Mononuclear cell (primary cell): ENCODE data around the gene CTSW. TPM values are rescaled to one million over a fixed set of nuclear protein-coding genes. Genes with fewer than 3 reads are reported as not detected.

Experiments used
- H3K27me3 ChIP-seq: 2 replicates; pipeline ENCODE4 v1.6.0; 2011; ENCODE audit warnings: low read length, control low read depth; ENCODE audit not compliant: insufficient read depth
- H3K4me1 ChIP-seq: 2 replicates; pipeline ENCODE4 v1.5.1; 2011; ENCODE audit warnings: mild to moderate bottlenecking, low read length, control low read depth; ENCODE audit not compliant: insufficient read depth
- H3K4me3 ChIP-seq: 2 replicates; pipeline ENCODE4 v1.5.1; 2011; ENCODE audit warnings: mild to moderate bottlenecking, low read length, moderate library complexity
- H3K9me3 ChIP-seq: 2 replicates; pipeline ENCODE4 v1.5.1; 2011; ENCODE audit warnings: low read depth, mild to moderate bottlenecking, control low read depth, low read length
- total RNA-seq: library from RNA; depleted of rRNA; stranded (reverse); fragments of >200 nt; gene quantifications from one replicate; pipeline ENCODE4 v1.2.3, GENCODE V29; 2012

The CTSW gene
- total RNA-seq, 1 donor = 130 TPM

DNA sequence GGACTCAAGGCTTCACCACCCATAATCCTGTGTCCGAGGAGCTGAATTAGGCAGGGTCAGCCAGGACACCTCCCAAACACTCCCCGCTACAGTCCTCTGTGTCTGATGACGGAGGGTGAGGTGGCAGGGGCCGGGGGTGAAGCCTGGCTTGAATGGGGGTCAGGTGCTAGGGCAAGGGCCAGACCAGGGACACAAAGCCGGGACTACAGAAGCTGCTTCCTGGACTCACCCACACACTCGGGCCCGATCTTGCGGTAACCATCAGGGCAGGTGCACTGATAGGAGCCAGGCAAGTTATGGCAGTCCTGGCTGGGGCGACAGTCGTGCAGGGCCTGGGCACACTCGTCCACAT, 9.4 kb upstream of the CTSW start:
- Histone ChIP-seq H3K4me1 (peaks cover 31% of the 10 kb centered on the region), H3K27me3 (no peaks in the 10 kb centered on the region), H3K9me3 (no peaks in the 10 kb centered on the region), H3K4me3 (no peak overlapping the region)

DNA sequence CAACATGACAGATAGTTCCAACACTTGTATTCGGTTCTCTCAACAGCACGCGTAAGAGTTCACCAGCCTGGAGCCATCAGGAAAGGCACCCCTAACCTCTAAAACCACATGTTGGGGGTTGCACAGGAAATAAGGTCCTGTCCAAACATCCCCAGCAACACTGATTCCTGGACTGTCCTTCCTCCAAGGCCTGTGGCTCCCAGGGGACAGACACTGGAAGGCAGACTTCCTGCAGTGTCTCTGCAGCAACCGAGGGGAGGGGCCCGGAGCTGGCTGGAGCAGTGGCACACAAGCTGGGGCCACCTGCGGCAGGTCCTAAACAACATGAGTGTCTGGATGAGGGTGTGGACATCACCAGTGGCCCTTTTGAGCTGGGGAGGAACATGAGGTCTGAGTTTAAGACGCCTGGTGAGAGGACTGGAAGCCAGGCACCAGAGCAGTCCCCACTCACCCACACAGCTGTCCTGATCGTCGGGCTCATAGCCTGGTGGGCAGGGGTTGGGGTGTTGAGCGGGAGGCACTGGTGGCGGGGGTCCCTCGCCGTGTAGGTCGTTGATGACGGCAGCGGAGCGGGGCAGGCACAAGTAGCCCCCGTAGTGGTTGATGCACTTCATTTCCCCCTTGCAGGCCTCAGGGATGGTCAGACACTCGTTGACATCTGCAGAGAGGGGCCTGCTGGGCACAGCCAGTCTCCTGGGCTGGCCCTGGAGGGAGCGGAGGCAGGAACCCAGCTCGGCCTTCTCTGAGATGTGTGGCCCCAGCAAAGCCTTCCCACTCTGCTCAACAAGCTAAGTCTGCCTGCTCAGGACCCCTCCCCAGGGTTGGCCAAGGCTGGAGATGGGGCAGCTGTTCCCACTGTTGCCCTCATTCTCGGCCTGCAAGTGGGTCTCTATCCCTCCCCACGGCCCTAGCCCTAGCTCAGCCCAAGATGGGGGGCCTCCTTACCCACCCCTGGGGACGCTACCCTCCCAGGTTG, 8.6 kb upstream of the CTSW start:
- peaks cover 31% of the 10 kb centered on the region for H3K4me1 ChIP-seq
- H3K27me3 ChIP-seq = no peaks in the 10 kb centered on the region
- no peak overlapping the region for H3K4me3 ChIP-seq
- H3K9me3 ChIP-seq = no peaks in the 10 kb centered on the region

DNA sequence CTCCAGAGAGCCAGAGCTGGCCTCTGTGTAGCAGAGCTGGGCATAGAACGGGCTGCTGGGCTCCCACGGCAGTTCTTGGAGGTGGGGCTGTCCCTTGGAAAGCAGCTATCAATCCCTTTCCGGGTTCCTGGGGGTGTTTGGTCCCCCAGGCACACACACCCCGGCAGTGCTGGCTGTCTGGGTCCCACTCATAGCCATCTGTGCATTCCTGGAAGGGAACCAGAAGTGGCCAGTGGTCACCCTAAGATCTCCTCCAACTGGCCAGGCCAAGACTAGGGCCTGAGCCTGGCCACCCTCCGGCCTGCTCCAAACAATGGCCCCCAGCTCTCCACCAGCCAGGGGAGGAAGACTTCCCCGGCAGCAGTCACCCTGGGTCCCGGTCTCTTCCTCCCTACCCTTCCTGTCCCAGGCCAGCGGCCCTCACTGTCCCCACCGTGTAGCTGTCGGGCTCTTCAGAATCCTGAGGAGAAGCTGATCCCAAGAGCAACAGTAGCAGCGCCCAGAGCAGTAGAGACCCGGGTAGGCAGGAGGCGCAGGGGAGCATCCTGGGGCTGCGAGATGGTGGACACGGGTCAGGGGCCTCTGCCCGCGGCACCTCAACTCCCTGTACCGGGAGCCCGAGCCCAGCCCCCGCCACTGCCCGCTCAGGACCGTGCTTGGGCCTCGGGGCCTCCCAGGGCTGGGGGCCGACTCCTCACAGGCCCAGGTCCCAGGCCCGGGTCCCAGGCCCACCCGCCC, 7.7 kb upstream of the CTSW start:
- Histone ChIP-seq H3K9me3 (no peaks in the 10 kb centered on the region), H3K4me1 (peaks cover 31% of the 10 kb centered on the region), H3K4me3 (no peak overlapping the region), H3K27me3 (no peaks in the 10 kb centered on the region)

DNA sequence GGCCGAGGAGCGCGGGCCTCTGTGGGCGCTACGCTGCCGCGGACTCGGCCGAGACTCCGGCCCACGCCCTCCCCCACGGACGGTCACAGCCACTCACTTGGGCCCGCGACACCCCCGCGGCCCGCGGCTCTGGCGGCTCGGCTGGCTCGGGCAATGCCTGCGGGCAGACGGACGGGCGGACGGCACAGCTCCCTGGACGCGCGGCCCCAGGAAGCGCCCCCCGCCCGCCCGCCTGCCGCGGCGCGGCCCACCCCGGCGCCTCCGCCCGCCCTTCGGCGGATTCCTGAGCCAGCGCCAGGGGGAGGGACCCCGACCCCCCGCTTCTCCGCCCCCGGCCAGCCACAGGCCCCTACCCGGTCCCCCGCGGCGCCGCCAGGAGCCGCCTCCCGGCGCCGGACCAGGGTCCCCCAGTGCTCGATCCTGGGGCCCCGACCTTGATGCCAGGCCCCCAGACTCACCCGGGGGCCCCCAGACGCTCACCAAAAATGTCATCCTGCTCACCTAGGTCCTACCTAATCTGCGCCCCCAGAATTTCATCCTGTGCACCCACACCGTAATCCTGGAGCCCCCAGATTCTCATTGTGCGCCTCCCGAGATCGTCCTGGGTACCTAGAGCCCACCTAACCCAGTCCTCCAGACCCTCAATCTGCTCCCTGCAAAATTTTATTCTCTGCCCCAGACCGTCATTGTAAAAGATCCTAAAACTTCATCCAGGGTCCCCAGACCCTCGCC, 6.9 kb upstream of the CTSW start, which contains the start of gene EFEMP2:
Gene EFEMP2, minus strand, starts transcription at position 215 of the 732 bp plus-strand sequence. CDS start 446 bp downstream, outside the sequence.
- no peaks in the 10 kb centered on the region for H3K9me3 ChIP-seq
- peaks cover 31% of the 10 kb centered on the region for H3K4me1 ChIP-seq
- peak within 1 kb of the TSS; percentile 51 for H3K4me3 ChIP-seq
- H3K27me3 ChIP-seq = no peaks in the 10 kb centered on the region

- Histone ChIP-seq H3K9me3 (no peaks in the 10 kb centered on the region), H3K4me1 (peaks cover 31% of the 10 kb centered on the region), H3K4me3 (peak overlapping the region; percentile 51), H3K27me3 (no peaks in the 10 kb centered on the region)
These were observed 6.1 kb upstream of the CTSW start for GRCh38 chr11:65873318-65874156.

GRCh38 chr11:65880027-65880426, 390 bp downstream of the CTSW start:
- Histone ChIP-seq H3K4me1 (peaks cover 30% of the 10 kb centered on the region), H3K27me3 (no peaks in the 10 kb centered on the region), H3K4me3 (peak overlapping the region; percentile 18), H3K9me3 (no peaks in the 10 kb centered on the region)

DNA sequence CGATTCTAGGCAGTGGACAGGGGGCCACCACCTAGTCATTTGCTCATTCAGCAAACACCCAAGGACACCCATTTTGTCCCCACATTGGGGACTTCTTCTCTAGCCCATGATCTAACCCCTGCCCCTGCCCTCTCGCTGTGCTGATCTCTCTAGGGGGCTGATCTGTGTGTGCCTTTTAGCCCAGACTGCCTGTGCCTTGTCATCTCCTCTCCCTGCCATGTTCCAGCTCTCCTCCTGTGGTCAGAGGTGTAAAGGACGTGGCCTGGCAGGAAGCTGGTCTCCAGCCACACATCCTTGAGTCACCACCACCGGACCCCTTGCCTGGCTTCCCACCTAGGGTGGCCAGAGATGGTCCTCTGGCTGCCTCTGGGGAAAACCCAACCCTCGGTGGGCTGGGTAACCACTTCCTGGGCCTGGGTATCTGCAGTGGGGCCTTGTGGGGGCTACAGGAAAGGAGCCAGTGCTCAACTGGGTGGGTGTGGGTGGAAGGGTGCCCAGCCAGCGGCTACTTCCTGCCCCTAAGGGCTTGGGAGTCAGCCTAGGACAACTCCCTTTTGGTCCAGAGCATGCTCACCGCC, 1.3 kb downstream of the CTSW start:
- peaks cover 30% of the 10 kb centered on the region for H3K4me1 ChIP-seq
- no peaks in the 10 kb centered on the region for H3K9me3 ChIP-seq
- H3K4me3 ChIP-seq = no peak overlapping the region
- H3K27me3 ChIP-seq = no peaks in the 10 kb centered on the region

GRCh38 chr11:65882120-65883057, 2.8 kb downstream of the CTSW start:
- Histone ChIP-seq H3K9me3 (no peaks in the 10 kb centered on the region), H3K27me3 (no peaks in the 10 kb centered on the region), H3K4me3 (no peak overlapping the region), H3K4me1 (peaks cover 39% of the 10 kb centered on the region)

DNA sequence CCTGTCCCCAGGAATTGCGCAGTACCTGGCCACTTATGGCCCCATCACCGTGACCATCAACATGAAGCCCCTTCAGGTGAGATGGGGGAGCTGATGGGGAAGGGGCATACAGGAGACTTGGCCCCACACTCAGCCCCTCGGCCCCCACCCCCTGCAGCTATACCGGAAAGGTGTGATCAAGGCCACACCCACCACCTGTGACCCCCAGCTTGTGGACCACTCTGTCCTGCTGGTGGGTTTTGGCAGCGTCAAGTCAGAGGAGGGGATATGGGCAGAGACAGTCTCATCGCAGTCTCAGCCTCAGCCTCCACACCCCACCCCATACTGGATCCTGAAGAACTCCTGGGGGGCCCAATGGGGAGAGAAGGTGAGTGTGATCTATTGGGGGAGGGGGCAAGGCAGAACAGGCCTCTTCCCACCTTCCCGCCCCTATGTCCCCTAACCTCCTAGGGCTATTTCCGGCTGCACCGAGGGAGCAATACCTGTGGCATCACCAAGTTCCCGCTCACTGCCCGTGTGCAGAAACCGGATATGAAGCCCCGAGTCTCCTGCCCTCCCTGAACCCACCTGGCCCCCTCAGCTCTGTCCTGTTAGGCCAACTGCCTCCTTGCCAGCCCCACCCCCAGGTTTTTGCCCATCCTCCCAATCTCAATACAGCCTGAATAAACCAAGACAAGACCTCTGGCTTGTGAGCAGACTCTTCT, 3.6 kb downstream of the CTSW start:
- Histone ChIP-seq H3K9me3 (no peaks in the 10 kb centered on the region), H3K27me3 (no peaks in the 10 kb centered on the region), H3K4me3 (no peak overlapping the region), H3K4me1 (peaks cover 45% of the 10 kb centered on the region)

DNA sequence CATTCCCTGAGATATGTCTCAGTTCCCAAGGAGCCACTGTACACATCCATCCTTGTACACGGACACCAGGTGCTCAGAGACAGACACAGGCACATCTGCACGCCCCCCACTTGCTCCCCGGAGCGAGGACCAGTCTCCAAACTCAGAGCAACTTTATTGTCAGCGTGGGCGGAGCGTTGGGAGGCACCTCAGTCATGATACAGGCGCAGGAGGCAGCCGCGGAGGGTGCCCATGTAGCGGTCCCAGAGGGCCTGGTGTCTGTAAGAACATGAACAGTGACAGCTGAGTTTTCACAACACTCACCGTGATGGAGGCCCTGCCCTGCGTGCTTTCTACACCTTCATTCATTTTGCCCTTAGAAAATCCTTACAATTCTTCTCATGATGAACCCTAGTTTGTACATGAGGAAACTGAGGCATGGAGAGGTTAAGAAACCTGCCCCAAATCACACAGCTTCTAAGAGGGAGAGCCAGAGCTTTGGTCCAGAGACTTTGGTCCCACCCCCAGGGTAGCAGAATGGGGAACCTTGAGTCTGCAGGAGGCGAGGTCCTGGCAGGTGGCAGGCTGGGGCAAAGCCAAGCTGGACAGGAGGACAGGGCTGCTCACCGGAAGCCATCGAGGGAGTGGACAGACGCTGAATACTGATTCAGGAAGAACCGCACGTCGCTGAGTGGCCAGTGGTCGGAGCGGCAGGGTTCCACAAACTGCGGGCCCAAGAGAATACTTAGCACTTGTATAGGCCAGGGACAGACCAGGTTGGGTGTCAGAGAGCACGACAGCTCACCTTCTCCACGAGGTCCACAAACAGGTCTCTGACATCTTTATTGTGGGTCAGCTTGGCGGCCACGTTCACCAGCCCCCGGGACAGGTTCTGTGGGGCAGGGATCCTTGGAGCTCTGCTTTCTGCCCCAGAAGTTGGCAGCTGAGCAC, 4.4 kb downstream of the CTSW start:
- no peak overlapping the region for H3K4me3 ChIP-seq
- H3K27me3 ChIP-seq = no peaks in the 10 kb centered on the region
- H3K9me3 ChIP-seq = no peaks in the 10 kb centered on the region
- peaks cover 47% of the 10 kb centered on the region for H3K4me1 ChIP-seq

- Histone ChIP-seq H3K4me1 (peaks cover 47% of the 10 kb centered on the region), H3K27me3 (no peaks in the 10 kb centered on the region), H3K9me3 (no peaks in the 10 kb centered on the region), H3K4me3 (no peak overlapping the region)
These were observed 5.1 kb downstream of the CTSW start for GRCh38 chr11:65884716-65885092.

DNA sequence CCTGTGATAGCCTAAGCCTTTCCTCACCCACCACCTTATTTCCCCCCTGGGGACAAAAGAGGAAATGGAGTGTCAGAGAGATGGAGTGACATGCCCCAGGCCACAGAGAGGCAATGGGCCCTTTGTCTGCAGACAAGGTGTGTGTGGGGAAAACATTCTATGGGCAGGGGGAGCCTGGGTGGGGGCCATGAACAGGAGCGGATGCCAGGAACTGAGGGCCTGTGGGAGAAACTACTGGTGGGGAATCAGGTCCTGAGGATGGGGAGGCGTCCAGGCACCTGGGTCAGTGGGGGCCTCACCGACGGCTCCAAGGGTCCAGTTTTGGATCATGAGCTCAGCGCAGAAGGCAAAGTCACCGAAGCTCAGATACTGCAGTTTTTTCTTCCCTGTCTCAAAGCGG, 5.6 kb downstream of the CTSW start:
- Histone ChIP-seq H3K4me1 (peaks cover 47% of the 10 kb centered on the region), H3K27me3 (no peaks in the 10 kb centered on the region), H3K9me3 (no peaks in the 10 kb centered on the region), H3K4me3 (no peak overlapping the region)
